Heart right ventricle (tissue), 12 donors: ENCODE measurements around the gene RNF34. TPM values are rescaled to one million over a fixed set of nuclear protein-coding genes. Genes with fewer than 3 reads are reported as not detected.

Experiments used
- microRNA-seq, 2 donors: library from miRNA; unstranded; fragments of <30 nt; microRNA quantifications; one replicate each; pipeline ENCODE4 v1.2.0, GENCODE V29; 2021
- polyA plus RNA-seq, 2 donors: library from polyadenylated mRNA; stranded (reverse); fragments of 200-250 nt; gene quantifications; one replicate each; pipeline ENCODE4 v1.2.3, GENCODE V29; 2013
- total RNA-seq, 10 donors: library from RNA; stranded (reverse); fragmentation: NEBNext Ultra II Directional in 3 of 10; extraction: Animal tissue kit (Norgen Biotek cat#: 25700) in 3 of 10; gene quantifications; one replicate each; pipeline versions ENCODE4 v1.2.1 to v1.2.4, GENCODE V29; 2021 to 2023
- donor health status: ischemic (EF 13 %, LVEDD 7.1; RV severe dilation, severe dysfunction).
- donor health status: healthy with polysubstance abuse.
- donor health status: DM: no; HTN: yes; CAD: no.
- donor health status: DM: no; HTN: no; CAD: no.
- donor health status: ischemic (EF 25% LVEDD 6.9; RV normal size, moderate dysfunction).
- donor health status: ischemic (EF 25% LVEDD 5.7; RV mildly dilated, moderate dysfunction).
- donor health status: healthy.
- donor health status: nonischemic (EF 11% LVEDD 7.7; RV severe dilation, severe dysfunction).
- donor health status: DM: yes; HTN: yes; CAD: no.
- donor health status: PGD.
- donor health status: ischemic (EF 29% LVEDD 5.4; RV normal size, mild dysfunction).
- donor health status: nonischemic (EF 23%, LVEDD 6.1; RV moderate dilation, normal function).

The RNF34 gene
- total and polyA plus RNA-seq, 12 donors: 18.9 to 37.9 (median 23.9) TPM

Small RNA genes within 50 kb of the gene (microRNA-seq; reads per million reads assigned to microRNA genes)
- gene MIR7107: 0 reads per million in 2 donors

Other genes with a start within 250 kb of the RNF34 start
- 10 to 100 TPM in 1 of 10 donors, 1 to 10 TPM in 9; 3.7 to 12.6 (median 5.5) TPM for gene P2RX4, start 190.0 kb upstream of the RNF34 start, total RNA-seq
- gene P2RX4, start 190.0 kb upstream of the RNF34 start, polyA plus RNA-seq: 10 to 100 TPM in 1 of 2 donors, 1 to 10 TPM in 1; 4.4 to 10.6 TPM
- 10 to 100 TPM; 14.7 to 19.3 (median 16.1) TPM for gene CAMKK2, start 103.4 kb upstream of the RNF34 start, total RNA-seq
- 10 to 100 TPM; 10.8 to 11.8 TPM for gene CAMKK2, start 103.4 kb upstream of the RNF34 start, polyA plus RNA-seq
- gene ANAPC5, start 47.7 kb upstream of the RNF34 start, total RNA-seq: 10 to 100 TPM; 50.2 to 68.8 (median 55.8) TPM
- 10 to 100 TPM; 78.7 to 82.4 TPM for gene ANAPC5, start 47.7 kb upstream of the RNF34 start, polyA plus RNA-seq
- gene KDM2B, start 180.9 kb downstream of the RNF34 start, total RNA-seq: 10 to 100 TPM in 9 of 10 donors, 1 to 10 TPM in 1; 10.0 to 18.4 (median 14.6) TPM
- 1 to 10 TPM; 4.8 to 9.7 TPM for gene KDM2B, start 180.9 kb downstream of the RNF34 start, polyA plus RNA-seq
- gene ORAI1, start 226.4 kb downstream of the RNF34 start, total RNA-seq: 10 to 100 TPM in 3 of 10 donors, 1 to 10 TPM in 7; 6.0 to 14.1 (median 8.8) TPM
- gene ORAI1, start 226.4 kb downstream of the RNF34 start, polyA plus RNA-seq: 10 to 100 TPM in 1 of 2 donors, 1 to 10 TPM in 1; 1.8 to 18.1 TPM